Left lobe of liver (tissue), 2 donors: ENCODE measurements around the gene CIAO2B. TPM values are rescaled to one million over a fixed set of nuclear protein-coding genes. Genes with fewer than 3 reads are reported as not detected.

Experiments
- ATAC-seq: fragments of 200-7000 bp; cut with Tn5 transposase; one replicate; pipeline ENCODE4 v1.9.1; 2020; ENCODE audit warnings: mild to moderate bottlenecking, moderate library complexity
- DNase-seq: peaks from one replicate; pipeline ENCODE4 v3.0.0-alpha.2; 2020; ENCODE audit warnings: low spot score
- total RNA-seq: library from RNA; stranded (reverse); gene quantifications from one replicate; pipeline ENCODE4 v1.2.1, GENCODE V29; 2021
- donor health status: DM: no; HTN: no; CAD: no; lungs with moderate emphysema.
- donor health status: DM: no; HTN: yes; CAD: no.

Gene CIAO2B
- total RNA-seq, 1 donor from 2014 or later, result 42.6 TPM

DNA sequence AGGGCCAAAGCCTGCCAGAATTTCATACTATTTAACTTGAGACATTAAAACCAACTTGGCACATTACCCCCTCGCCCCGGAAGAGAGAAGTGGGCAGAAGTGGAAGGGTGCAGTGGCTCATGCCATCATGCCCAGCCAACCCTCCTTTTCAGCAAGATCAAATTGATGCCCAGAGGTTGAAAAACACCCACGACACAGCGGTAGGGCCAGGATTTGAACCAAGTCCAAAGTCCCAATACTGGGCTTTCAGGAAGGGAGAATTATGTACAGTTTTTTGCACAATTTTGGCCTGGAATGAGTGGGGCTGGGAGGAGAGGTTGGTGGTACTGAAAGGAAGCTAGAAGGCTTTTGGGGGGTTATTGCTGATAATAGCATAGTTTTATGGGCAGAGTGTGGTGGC is 42.8 kb downstream of the CIAO2B start:
- DNase-seq (no peak), ATAC-seq (peak; percentile 54)

DNA sequence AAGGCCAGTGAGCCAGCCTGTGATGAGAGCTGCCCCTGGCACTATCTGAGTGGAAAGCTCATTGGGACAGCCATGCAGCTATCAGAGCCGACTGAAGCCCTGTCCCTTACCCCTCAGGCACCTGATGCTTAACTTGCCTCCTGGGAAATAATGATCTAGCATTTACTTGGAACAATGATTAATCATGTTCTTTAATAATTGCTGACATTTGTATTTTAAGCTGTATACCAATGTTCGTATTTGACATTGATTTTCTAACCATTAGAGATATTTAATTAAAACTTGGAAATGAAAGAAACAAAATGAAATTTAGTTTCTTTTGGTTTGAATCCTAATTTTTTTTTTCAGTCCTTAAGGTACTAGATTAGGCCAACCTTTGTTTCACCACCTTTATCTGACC is 43.4 kb downstream of the CIAO2B start:
- DNase-seq, result no peak
- peak; percentile 36 for ATAC-seq

DNA sequence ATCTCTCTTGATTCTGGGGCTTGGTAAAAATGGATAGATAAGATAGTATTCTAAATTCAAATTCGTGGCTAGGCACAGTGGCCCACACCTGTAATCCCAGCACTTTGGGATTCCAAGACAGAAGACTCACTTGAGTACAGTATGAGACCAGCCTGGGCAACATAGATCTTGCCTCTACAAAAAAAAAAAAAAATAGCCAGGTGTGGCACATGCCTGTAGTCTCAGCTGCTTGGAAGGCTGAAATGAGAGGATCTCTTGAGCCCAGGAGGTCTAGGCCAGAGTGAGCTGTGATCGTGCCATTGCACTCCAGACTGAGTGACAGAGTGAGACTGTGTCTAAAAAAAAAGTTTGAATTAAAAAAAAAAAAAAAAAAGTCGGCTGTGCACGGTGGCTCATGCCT is 44.6 kb downstream of the CIAO2B start:
- ATAC-seq (no peak), DNase-seq (no peak)

DNA sequence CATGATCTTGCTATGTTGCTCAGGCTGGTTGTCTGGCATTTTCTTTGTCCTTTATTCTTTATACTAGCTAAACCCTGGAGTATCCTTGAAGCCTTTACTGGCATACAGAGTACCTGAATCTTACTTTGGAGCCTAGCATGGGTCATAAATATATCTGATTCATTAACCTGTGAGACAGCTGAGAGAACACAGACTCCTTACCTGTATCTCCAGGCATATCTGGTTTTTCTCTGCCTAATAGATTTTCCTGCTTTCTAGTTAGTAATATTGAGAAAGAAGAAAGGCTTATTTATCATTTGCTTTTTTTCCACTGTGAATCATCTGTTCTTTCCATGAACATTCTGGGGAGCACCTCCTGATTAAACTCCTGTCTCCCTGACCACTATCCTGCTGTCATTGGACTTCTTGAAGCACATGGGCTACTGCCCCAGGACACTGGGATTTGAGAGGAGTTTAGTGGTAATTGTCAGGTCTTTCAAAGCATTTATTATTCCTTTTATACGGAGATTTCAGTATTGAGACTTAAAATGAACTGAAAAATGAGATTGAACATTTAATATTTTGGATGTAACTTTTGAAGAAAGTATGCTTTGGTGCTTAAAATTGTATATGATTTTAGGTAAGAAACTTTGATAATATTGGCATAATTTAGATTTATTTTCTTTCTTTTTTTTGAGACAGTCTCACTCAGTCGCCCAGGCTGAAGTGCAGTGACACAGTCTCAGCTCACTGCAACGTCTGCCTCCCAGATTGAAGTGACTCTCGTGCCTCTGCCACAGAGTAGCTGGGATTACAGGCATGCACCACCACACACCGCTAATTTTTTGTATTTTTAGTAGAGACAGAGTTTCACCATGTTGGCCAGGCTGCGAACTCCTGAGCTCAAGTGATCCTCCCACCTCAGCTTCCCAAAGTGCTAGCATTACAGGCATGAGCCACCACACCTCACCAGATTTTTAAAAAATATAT is 45.3 kb downstream of the CIAO2B start:
- DNase-seq, result no peak
- ATAC-seq, result no peak

DNA sequence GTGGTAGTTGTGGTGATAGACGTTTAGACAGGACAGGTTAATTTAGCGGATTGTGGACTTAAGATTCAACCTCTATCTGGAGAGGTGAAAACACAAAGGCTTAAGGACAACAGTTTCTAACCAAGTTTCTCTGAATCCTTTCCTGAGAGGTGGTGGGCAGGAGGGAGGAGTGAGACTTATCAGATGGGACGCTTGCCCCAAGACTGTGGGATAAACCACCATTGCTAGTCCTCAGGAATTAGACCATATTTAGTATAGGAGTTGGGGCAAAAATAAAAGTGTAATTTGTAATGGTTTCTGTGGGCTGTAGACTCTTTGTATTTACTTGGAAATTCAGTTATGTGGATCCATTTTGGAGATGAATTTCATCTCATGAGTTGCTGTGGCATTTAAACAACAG is 47.3 kb downstream of the CIAO2B start:
- DNase-seq (no peak), ATAC-seq (no peak)

DNA sequence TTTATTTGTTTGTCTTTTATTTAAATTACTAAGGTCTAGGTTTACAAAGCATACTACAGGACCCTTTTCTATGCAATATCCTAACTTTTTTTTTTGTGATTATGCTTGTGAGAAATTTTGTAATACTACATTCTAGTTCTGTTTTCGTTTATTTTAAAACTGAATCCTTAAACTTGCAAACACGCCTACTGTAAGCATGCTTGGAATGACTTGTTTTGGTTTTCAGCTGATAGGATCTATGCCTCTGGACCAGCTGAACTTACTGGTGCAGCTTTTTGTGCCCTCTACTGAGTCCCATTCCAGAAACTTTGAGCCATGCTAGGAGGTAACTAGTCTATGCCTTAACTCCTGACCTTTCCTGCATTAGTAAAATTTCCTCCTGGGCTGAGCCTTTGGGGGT is 47.9 kb downstream of the CIAO2B start:
- no peak for DNase-seq

DNA sequence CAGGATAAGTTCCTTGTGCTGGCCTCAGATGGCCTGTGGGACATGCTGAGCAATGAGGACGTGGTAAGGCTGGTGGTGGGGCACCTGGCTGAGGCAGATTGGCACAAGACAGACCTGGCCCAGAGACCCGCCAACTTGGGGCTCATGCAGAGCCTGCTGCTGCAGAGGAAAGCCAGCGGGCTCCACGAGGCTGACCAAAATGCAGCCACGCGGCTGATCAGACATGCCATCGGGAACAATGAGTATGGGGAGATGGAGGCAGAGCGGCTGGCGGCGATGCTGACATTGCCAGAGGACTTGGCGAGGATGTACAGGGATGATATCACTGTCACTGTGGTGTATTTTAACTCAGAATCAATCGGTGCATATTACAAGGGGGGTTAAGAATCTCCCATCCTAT is 48.7 kb downstream of the CIAO2B start:
- DNase-seq (no peak), ATAC-seq (no peak)

More for the DNA sequence above, 47.9 kb downstream of the CIAO2B start:
- ATAC-seq, result no peak

DNA sequence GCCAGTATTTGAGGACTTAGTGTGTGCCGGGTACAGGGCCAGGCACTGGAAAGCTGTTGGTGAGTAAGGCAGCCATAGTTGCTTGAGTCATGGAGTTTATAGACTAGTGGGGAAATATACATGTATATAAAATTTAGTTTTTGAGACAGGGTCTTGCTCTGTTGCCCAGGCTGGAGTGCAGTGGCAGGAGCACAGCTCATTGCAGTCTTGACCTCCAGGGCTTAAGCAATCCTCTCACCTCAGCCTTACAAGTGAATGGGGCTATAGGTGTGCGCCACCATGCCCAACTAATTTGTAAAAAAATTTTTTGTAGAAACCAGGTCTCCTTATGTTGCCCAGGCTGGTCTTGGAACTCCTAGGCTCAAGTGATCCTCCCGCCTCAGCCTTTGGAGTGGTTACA is 51.5 kb downstream of the CIAO2B start:
- ATAC-seq (no peak), DNase-seq (no peak)

Other genes starting within 250 kb of the CIAO2B start
- gene CMTM4, start 237.7 kb downstream of the CIAO2B start, total RNA-seq, result 8.0 TPM
- 44.0 TPM for gene DYNC1LI2, start 182.8 kb downstream of the CIAO2B start, total RNA-seq
- not detected for gene TERB1, start 132.8 kb downstream of the CIAO2B start, total RNA-seq
- gene NAE1, start 103.4 kb downstream of the CIAO2B start, total RNA-seq, result 19.5 TPM
- not detected for gene CA7, start 90.0 kb downstream of the CIAO2B start, total RNA-seq
- gene PDP2, start 53.9 kb downstream of the CIAO2B start, total RNA-seq, result 12.3 TPM
- gene CDH16, start 15.5 kb downstream of the CIAO2B start, total RNA-seq, result not detected
- gene RRAD, start 8.9 kb downstream of the CIAO2B start, total RNA-seq, result 0.98 TPM
- gene CES2, start 1.1 kb upstream of the CIAO2B start, total RNA-seq, result 286 TPM
- 80.3 TPM for gene CES3, start 26.9 kb upstream of the CIAO2B start, total RNA-seq
- gene CES4A, start 54.2 kb upstream of the CIAO2B start, total RNA-seq, result 67.7 TPM
- gene CBFB, start 94.7 kb upstream of the CIAO2B start, total RNA-seq, result 12.2 TPM
- gene PHAF1, start 175.5 kb upstream of the CIAO2B start, total RNA-seq, result 29.1 TPM
- 1.6 TPM for gene B3GNT9, start 216.6 kb upstream of the CIAO2B start, total RNA-seq
- gene TRADD, start 225.5 kb upstream of the CIAO2B start, total RNA-seq, result 12.1 TPM
- gene FBXL8, start 225.6 kb upstream of the CIAO2B start, total RNA-seq, result 20.6 TPM
- 60.5 TPM for gene HSF4, start 230.3 kb upstream of the CIAO2B start, total RNA-seq
- 40.7 TPM for gene NOL3, start 236.1 kb upstream of the CIAO2B start, total RNA-seq
- 14.9 TPM for gene MATCAP1, start 249.6 kb upstream of the CIAO2B start, total RNA-seq